Neural progenitor cell (in vitro differentiated cells): Measurements from ENCODE around the gene PCDHGB4. TPM values are rescaled to one million over a fixed set of nuclear protein-coding genes. Genes with fewer than 3 reads are reported as not detected.
"Not testable (repeated sequence)": the region's sequence is repeated elsewhere in the genome, so short reads cannot be mapped to it uniquely, and the experiment has no call there.

Experiments
- DNase-seq: peaks from one replicate; pipeline ENCODE4 v3.0.0-alpha.2; 2016; ENCODE audit warnings: low spot score
- H2AFZ ChIP-seq: fragments of 200-600 bp; sonication (generic); replicated peaks from 2 replicates; pipeline ENCODE4 v1.6.1; 2016; ENCODE audit warnings: antibody characterized with exemption
- H3F3A ChIP-seq: fragments of 200-600 bp; sonication (generic); 2 replicates; pipeline ENCODE4 v1.6.1; 2016; ENCODE audit warnings: antibody characterized with exemption, low read depth
- H3K27ac ChIP-seq: fragments of 200-600 bp; sonication (generic); 2 replicates; pipeline ENCODE4 v1.5.1; 2016; ENCODE audit warnings: mild to moderate bottlenecking
- H3K27me3 ChIP-seq: fragments of 200-600 bp; sonication (generic); 2 replicates; pipeline ENCODE4 v1.6.1; 2016; ENCODE audit warnings: mild to moderate bottlenecking, moderate library complexity
- H3K36me3 ChIP-seq: fragments of 200-600 bp; sonication (generic); 2 replicates; pipeline ENCODE4 v1.5.1; 2016
- H3K4me1 ChIP-seq: fragments of 200-600 bp; sonication (generic); 2 replicates; pipeline ENCODE4 v1.6.1; 2016; ENCODE audit warnings: mixed run types
- H3K4me2 ChIP-seq: fragments of 200-600 bp; sonication (generic); 2 replicates; pipeline ENCODE4 v1.6.1; 2016
- H3K4me3 ChIP-seq: fragments of 200-600 bp; sonication (generic); 2 replicates; pipeline ENCODE4 v1.5.1; 2016
- H3K79me2 ChIP-seq: fragments of 200-600 bp; sonication (generic); 2 replicates; pipeline ENCODE4 v1.6.1; 2016; ENCODE audit warnings: low read depth
- H3K9ac ChIP-seq: fragments of 200-600 bp; sonication (generic); 2 replicates; pipeline ENCODE4 v1.6.1; 2016
- H3K9me3 ChIP-seq: fragments of 200-600 bp; sonication (generic); 2 replicates; pipeline ENCODE4 v1.5.1; 2016; ENCODE audit warnings: low read depth
- H4K20me1 ChIP-seq: fragments of 200-600 bp; sonication (generic); 2 replicates; pipeline ENCODE4 v1.6.1; 2016; ENCODE audit warnings: low read depth
- H3K27ac Mint-ChIP-seq: 3 replicates; pipeline ENCODE4 v1.8.0; 2021; ENCODE audit warnings: mixed read lengths
- H3K27me3 Mint-ChIP-seq: 2 replicates; pipeline ENCODE4 v1.8.0; 2022; ENCODE audit warnings: low read depth, mild to moderate bottlenecking, inconsistent platforms, moderate library complexity, mixed read lengths; ENCODE audit not compliant: insufficient read depth
- H3K36me3 Mint-ChIP-seq: 3 replicates; pipeline ENCODE4 v1.8.0; 2021; ENCODE audit warnings: mixed read lengths
- H3K4me1 Mint-ChIP-seq: 3 replicates; pipeline ENCODE4 v1.8.0; 2021; ENCODE audit warnings: mixed read lengths
- H3K4me3 Mint-ChIP-seq: 3 replicates; pipeline ENCODE4 v1.8.0; 2021; ENCODE audit warnings: mild to moderate bottlenecking, moderate library complexity, mixed read lengths
- H3K9me3 Mint-ChIP-seq: 3 replicates; pipeline ENCODE4 v1.8.0; 2020; ENCODE audit warnings: mixed read lengths
- EZH2 ChIP-seq: fragments of 200-600 bp; sonication (generic); IDR thresholded peaks from 2 replicates; pipeline ENCODE4 v1.6.1; 2017; ENCODE audit warnings: antibody characterized with exemption, mild to moderate bottlenecking, moderate library complexity
- EZH2phosphoT487 ChIP-seq: fragments of 200-600 bp; sonication (generic); IDR thresholded peaks from 2 replicates; pipeline ENCODE4 v1.6.1; 2017; ENCODE audit warnings: antibody characterized with exemption
- total RNA-seq: library from RNA; depleted of rRNA; stranded (reverse); fragments of >200 nt; gene quantifications from 2 replicates; pipeline ENCODE4 v1.2.3, GENCODE V29; 2015; ENCODE audit warnings: low replicate concordance
- TF ChIP-seq, protein P1 (sequence below): fragments of 200-600 bp; sonication (generic); IDR thresholded peaks from 2 replicates; pipeline ENCODE4 v1.5.1; 2017; ENCODE audit warnings: antibody characterized with exemption, mild to moderate bottlenecking

Gene PCDHGB4
- total RNA-seq, 1 donor from 2014 or later = 10.4 TPM

- no peak overlapping the region for H3K9ac ChIP-seq
- H3K9me3 ChIP-seq = peaks cover 3% of the 10 kb centered on the region
These were observed 15.7 kb upstream of the PCDHGB4 start for GRCh38 chr5:141371572-141372475.

GRCh38 chr5:141373673-141374317, 13.7 kb upstream of the PCDHGB4 start, which contains the start of gene PCDHGA6:
Gene PCDHGA6, plus strand, starts transcription at chr5:141373891. Its CDS starts 193 bp downstream, at chr5:141374084.
- H3K4me3 Mint-ChIP-seq = no peak within 1 kb of the TSS
- peaks cover 53% of the 10 kb centered on the region for H3K9me3 Mint-ChIP-seq
- DNase-seq = no peak
- H2AFZ ChIP-seq = no peak within 1 kb of the TSS
- TF ChIP-seq EZH2 = no peak
- TF ChIP-seq EZH2phosphoT487 = no peak
- TF ChIP-seq, protein P1, sequence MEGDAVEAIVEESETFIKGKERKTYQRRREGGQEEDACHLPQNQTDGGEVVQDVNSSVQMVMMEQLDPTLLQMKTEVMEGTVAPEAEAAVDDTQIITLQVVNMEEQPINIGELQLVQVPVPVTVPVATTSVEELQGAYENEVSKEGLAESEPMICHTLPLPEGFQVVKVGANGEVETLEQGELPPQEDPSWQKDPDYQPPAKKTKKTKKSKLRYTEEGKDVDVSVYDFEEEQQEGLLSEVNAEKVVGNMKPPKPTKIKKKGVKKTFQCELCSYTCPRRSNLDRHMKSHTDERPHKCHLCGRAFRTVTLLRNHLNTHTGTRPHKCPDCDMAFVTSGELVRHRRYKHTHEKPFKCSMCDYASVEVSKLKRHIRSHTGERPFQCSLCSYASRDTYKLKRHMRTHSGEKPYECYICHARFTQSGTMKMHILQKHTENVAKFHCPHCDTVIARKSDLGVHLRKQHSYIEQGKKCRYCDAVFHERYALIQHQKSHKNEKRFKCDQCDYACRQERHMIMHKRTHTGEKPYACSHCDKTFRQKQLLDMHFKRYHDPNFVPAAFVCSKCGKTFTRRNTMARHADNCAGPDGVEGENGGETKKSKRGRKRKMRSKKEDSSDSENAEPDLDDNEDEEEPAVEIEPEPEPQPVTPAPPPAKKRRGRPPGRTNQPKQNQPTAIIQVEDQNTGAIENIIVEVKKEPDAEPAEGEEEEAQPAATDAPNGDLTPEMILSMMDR = no peak
- no peaks in the 10 kb centered on the region for H4K20me1 ChIP-seq
- no peak within 1 kb of the TSS for H3K9ac ChIP-seq
- no peak within 1 kb of the TSS for H3K4me2 ChIP-seq
- peaks cover 4% of the 10 kb centered on the region for H3K36me3 Mint-ChIP-seq
- no peak within 1 kb of the TSS for H3K27ac Mint-ChIP-seq
- no peaks in the 10 kb centered on the region for H3K36me3 ChIP-seq
- peaks cover 3% of the 10 kb centered on the region for H3K9me3 ChIP-seq
- H3K27me3 Mint-ChIP-seq = peaks cover 9% of the 10 kb centered on the region
- H3F3A ChIP-seq = no peaks in the 10 kb centered on the region
- H3K4me3 ChIP-seq = no peak within 1 kb of the TSS
- H3K79me2 ChIP-seq = no peaks in the 10 kb centered on the region
- no peaks in the 10 kb centered on the region for H3K4me1 Mint-ChIP-seq
- no peak within 1 kb of the TSS for H3K27ac ChIP-seq
- no peaks in the 10 kb centered on the region for H3K4me1 ChIP-seq
- no peaks in the 10 kb centered on the region for H3K27me3 ChIP-seq

More at GRCh38 chr5:141371572-141372475, 15.7 kb upstream of the PCDHGB4 start:
- Histone ChIP-seq H3K4me3 (no peak overlapping the region), H3K36me3 (no peaks in the 10 kb centered on the region), H3K79me2 (no peaks in the 10 kb centered on the region), H3F3A (no peaks in the 10 kb centered on the region), H2AFZ (no peak overlapping the region), H3K27ac (no peak overlapping the region), H3K27me3 (no peaks in the 10 kb centered on the region), H3K4me1 (no peaks in the 10 kb centered on the region), H3K4me2 (no peak overlapping the region), H4K20me1 (no peaks in the 10 kb centered on the region)
- H3K36me3 Mint-ChIP-seq = peaks cover 4% of the 10 kb centered on the region
- H3K27ac Mint-ChIP-seq = no peak overlapping the region
- TF ChIP-seq, protein P1 = no peak
- TF ChIP-seq EZH2phosphoT487 (no peak), EZH2 (no peak)
- peaks cover 7% of the 10 kb centered on the region for H3K27me3 Mint-ChIP-seq
- no peak overlapping the region for H3K4me3 Mint-ChIP-seq
- H3K9me3 Mint-ChIP-seq = peaks cover 52% of the 10 kb centered on the region
- no peaks in the 10 kb centered on the region for H3K4me1 Mint-ChIP-seq
- no peak for DNase-seq

GRCh38 chr5:141374627-141375026, 12.9 kb upstream of the PCDHGB4 start:
- Histone ChIP-seq H2AFZ (no peak overlapping the region), H3K79me2 (no peaks in the 10 kb centered on the region), H3F3A (no peaks in the 10 kb centered on the region), H3K9me3 (peaks cover 3% of the 10 kb centered on the region), H3K4me3 (no peak overlapping the region), H3K27me3 (no peaks in the 10 kb centered on the region), H4K20me1 (no peaks in the 10 kb centered on the region), H3K27ac (no peak overlapping the region), H3K4me1 (no peaks in the 10 kb centered on the region), H3K9ac (no peak overlapping the region), H3K36me3 (no peaks in the 10 kb centered on the region), H3K4me2 (no peak overlapping the region)
- Mint-ChIP-seq H3K4me3 (no peak overlapping the region), H3K27ac (no peak overlapping the region), H3K36me3 (peaks cover 4% of the 10 kb centered on the region), H3K9me3 (peaks cover 50% of the 10 kb centered on the region), H3K4me1 (no peaks in the 10 kb centered on the region), H3K27me3 (peaks cover 9% of the 10 kb centered on the region)
- TF ChIP-seq EZH2 (no peak), EZH2phosphoT487 (no peak)
- TF ChIP-seq, protein P1 = no peak
- DNase-seq = no peak

GRCh38 chr5:141375444-141376155, 11.9 kb upstream of the PCDHGB4 start:
- H3K9ac ChIP-seq, H3K27ac Mint-ChIP-seq, H2AFZ ChIP-seq, H3K4me3 ChIP-seq, H3K4me3 Mint-ChIP-seq, H3K36me3 Mint-ChIP-seq, H3K36me3 ChIP-seq, H3K27me3 Mint-ChIP-seq, H3K4me2 ChIP-seq, H3K79me2 ChIP-seq, H3K27ac ChIP-seq, H3K4me1 ChIP-seq, DNase-seq, H3K27me3 ChIP-seq, H4K20me1 ChIP-seq, H3K4me1 Mint-ChIP-seq, H3F3A ChIP-seq, H3K9me3 ChIP-seq: not testable (repeated sequence)
- peaks cover 48% of the 10 kb centered on the region for H3K9me3 Mint-ChIP-seq
